LNCaP clone FGC (cell line): Measurements from ENCODE around the gene CIB1.

Experiments used
- DNase-seq: peaks from one replicate; pipeline ENCODE4 v3.0.0-alpha.2; 2011; ENCODE audit warnings: low read depth
- H3K4me3 ChIP-seq: 2 replicates; pipeline ENCODE4 v1.5.1; 2011; ENCODE audit warnings: mild to moderate bottlenecking, low read depth, low read length, control low read depth
- TF ChIP-seq, protein P1 (sequence below): IDR thresholded peaks from 2 replicates; pipeline ENCODE4 v1.5.1; 2012; ENCODE audit warnings: mild to moderate bottlenecking; ENCODE audit not compliant: control insufficient read depth, insufficient read depth; ENCODE audit errors: extremely low read depth

CIB1 gene

DNA sequence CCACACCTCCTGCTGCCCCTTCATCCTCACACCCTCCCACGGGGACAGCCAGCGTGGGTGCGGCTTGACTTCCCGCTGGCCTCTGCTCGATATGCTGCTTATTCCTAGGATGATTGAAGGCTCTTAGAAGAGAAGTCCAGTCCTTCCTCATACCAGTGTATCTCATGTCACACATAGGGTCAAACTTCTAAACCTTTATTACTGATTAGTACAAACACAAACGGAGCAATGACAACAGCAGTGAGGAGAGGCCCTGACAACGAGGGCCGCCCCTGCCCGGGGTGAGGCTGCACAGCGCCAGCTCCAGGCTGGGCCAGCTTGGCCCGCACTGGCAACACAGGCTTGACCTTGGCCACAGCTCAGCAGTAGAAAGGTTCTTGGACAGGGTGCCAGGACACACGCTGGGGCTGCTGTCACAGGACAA, 3.7 kb downstream of the CIB1 start:
- peak overlapping the region; percentile 20; the same call in 1 of the 2 replicates for H3K4me3 ChIP-seq
- peak; percentile 89 for DNase-seq
- TF ChIP-seq, protein P1, sequence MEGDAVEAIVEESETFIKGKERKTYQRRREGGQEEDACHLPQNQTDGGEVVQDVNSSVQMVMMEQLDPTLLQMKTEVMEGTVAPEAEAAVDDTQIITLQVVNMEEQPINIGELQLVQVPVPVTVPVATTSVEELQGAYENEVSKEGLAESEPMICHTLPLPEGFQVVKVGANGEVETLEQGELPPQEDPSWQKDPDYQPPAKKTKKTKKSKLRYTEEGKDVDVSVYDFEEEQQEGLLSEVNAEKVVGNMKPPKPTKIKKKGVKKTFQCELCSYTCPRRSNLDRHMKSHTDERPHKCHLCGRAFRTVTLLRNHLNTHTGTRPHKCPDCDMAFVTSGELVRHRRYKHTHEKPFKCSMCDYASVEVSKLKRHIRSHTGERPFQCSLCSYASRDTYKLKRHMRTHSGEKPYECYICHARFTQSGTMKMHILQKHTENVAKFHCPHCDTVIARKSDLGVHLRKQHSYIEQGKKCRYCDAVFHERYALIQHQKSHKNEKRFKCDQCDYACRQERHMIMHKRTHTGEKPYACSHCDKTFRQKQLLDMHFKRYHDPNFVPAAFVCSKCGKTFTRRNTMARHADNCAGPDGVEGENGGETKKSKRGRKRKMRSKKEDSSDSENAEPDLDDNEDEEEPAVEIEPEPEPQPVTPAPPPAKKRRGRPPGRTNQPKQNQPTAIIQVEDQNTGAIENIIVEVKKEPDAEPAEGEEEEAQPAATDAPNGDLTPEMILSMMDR = peak; percentile 29

DNA sequence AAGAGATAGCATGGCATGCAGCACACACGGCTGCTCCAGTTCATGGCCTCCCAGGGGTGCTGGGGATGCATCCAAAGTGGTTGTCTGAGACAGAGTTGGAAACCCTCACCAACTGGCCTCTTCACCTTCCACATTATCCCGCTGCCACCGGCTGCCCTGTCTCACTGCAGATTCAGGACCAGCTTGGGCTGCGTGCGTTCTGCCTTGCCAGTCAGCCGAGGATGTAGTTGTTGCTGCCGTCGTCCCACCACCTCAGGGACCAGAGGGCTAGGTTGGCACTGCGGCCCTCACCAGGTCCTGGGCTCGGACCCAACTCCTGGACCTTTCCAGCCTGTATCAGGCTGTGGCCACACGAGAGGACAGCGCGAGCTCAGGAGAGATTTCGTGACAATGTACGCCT, 4.8 kb downstream of the CIB1 start:
- TF ChIP-seq, protein P1 = no peak
- H3K4me3 ChIP-seq = no peak overlapping the region
- DNase-seq = no peak

DNA sequence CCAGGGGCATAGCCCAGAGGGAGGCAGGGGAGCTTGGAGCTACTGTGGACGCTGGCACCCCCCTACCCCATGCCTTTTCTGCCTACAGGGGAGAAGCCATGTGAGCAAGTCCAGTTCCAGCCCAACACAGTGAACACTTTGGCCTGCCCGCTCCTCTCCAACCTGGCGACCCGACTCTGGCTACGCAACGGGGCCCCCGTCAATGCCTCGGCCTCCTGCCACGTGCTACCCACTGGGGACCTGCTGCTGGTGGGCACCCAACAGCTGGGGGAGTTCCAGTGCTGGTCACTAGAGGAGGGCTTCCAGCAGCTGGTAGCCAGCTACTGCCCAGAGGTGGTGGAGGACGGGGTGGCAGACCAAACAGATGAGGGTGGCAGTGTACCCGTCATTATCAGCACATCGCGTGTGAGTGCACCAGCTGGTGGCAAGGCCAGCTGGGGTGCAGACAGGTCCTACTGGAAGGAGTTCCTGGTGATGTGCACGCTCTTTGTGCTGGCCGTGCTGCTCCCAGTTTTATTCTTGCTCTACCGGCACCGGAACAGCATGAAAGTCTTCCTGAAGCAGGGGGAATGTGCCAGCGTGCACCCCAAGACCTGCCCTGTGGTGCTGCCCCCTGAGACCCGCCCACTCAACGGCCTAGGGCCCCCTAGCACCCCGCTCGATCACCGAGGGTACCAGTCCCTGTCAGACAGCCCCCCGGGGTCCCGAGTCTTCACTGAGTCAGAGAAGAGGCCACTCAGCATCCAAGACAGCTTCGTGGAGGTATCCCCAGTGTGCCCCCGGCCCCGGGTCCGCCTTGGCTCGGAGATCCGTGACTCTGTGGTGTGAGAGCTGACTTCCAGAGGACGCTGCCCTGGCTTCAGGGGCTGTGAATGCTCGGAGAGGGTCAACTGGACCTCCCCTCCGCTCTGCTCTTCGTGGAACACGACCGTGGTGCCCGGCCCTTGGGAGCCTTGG, 5.6 kb downstream of the CIB1 start:
- no peak overlapping the region for H3K4me3 ChIP-seq
- TF ChIP-seq, protein P1 = no peak
- no peak for DNase-seq

DNA sequence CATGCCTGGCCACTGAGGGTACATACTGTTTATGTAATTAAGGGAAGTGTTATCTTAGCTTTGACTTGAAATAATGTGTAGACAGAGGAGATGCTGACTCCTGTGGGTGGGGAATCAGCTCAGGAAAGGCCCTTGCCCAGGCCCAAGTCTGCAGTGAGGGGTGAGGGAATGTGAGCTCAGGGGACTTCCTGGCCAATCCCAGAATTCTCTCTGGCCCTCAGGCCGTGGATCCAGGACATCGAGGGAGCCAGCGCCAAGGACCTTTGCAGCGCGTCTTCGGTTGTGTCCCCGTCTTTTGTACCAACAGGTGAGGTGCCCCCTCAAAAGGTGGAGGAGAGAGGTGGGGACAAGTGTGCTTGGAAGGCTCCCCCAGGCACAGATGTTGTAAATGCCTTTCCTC, 6.4 kb downstream of the CIB1 start:
- TF ChIP-seq, protein P1 = no peak
- H3K4me3 ChIP-seq = no peak overlapping the region
- DNase-seq = no peak

DNA sequence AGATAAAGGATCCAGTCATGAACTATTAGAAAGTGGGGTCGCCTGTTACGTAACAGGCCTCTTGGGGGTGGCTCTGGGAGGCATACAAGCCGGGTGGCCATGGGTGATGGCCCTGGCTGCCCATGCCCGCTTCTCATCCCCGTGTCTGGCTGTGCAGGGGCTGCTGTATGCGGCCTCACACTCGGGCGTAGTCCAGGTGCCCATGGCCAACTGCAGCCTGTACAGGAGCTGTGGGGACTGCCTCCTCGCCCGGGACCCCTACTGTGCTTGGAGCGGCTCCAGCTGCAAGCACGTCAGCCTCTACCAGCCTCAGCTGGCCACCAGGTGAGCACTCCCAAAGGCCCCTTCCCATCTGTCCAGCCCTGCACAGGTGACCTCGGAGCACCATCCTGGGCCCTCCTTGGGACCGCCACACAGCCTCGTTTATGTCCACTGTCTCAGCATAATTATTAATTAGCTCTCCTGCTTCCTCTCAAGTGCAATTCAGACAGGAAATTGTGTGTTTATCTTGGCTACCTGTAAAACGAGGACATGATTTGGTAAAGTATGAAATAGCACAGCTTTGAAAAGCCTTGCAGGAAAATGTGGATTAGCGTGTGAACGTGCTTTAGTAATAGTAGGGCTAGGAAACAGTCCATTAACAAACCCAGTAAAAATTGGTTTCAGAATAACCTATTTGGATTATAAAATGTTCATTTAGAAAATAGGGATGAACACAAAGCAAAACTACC, 8.1 kb downstream of the CIB1 start:
- no peak for DNase-seq
- TF ChIP-seq, protein P1 = no peak
- H3K4me3 ChIP-seq = no peak overlapping the region

DNA sequence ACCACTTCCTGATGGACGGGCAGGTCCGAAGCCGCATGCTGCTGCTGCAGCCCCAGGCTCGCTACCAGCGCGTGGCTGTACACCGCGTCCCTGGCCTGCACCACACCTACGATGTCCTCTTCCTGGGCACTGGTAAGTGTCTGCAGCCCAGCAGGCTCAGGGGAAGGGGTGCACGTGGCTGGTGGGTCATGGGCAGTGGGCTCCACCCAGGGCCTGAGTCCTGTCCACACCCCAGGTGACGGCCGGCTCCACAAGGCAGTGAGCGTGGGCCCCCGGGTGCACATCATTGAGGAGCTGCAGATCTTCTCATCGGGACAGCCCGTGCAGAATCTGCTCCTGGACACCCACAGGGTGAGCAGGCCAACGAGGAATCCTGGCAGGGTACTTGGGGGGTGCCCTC, 8.7 kb downstream of the CIB1 start:
- no peak for DNase-seq
- TF ChIP-seq, protein P1 = no peak
- H3K4me3 ChIP-seq = no peak overlapping the region
